ENCODE results near the gene ZFP90.

ZFP90 gene

GRCh38 chr16:68528686-68529379, 10.3 kb upstream of the ZFP90 start:
- TF ChIP-seq, protein P1, sequence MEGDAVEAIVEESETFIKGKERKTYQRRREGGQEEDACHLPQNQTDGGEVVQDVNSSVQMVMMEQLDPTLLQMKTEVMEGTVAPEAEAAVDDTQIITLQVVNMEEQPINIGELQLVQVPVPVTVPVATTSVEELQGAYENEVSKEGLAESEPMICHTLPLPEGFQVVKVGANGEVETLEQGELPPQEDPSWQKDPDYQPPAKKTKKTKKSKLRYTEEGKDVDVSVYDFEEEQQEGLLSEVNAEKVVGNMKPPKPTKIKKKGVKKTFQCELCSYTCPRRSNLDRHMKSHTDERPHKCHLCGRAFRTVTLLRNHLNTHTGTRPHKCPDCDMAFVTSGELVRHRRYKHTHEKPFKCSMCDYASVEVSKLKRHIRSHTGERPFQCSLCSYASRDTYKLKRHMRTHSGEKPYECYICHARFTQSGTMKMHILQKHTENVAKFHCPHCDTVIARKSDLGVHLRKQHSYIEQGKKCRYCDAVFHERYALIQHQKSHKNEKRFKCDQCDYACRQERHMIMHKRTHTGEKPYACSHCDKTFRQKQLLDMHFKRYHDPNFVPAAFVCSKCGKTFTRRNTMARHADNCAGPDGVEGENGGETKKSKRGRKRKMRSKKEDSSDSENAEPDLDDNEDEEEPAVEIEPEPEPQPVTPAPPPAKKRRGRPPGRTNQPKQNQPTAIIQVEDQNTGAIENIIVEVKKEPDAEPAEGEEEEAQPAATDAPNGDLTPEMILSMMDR (IDR thresholded peaks at IDR 0.05; ENCODE audit: low read depth, low read length) = no peak; the same call in 1 of the 2 replicates
- H3K4me3 ChIP-seq (ENCODE audit: low read depth, low read length) = peak overlapping the region; percentile 5; the same call in 1 of the 2 replicates

DNA sequence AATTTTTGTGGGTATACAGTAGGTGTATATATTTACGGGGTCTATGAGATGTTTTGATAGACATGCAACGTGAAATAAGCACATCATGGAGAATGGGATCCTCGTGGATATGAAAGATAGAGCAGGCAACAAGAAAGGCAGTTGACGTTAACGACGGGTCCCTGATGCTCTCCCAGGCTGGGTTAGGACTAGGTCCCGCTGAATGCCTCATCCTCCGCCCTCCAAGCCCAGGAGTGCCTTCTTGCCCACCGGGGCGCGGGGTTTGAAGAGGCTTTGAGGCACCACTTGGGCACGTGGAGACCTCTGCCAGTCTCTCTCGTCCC, 9.5 kb upstream of the ZFP90 start:
- TF ChIP-seq, protein P1 (IDR thresholded peaks at IDR 0.05; ENCODE audit: low read depth, low read length) = no peak
- H3K4me3 ChIP-seq (ENCODE audit: low read depth, low read length) = peak overlapping the region; percentile 79

DNA sequence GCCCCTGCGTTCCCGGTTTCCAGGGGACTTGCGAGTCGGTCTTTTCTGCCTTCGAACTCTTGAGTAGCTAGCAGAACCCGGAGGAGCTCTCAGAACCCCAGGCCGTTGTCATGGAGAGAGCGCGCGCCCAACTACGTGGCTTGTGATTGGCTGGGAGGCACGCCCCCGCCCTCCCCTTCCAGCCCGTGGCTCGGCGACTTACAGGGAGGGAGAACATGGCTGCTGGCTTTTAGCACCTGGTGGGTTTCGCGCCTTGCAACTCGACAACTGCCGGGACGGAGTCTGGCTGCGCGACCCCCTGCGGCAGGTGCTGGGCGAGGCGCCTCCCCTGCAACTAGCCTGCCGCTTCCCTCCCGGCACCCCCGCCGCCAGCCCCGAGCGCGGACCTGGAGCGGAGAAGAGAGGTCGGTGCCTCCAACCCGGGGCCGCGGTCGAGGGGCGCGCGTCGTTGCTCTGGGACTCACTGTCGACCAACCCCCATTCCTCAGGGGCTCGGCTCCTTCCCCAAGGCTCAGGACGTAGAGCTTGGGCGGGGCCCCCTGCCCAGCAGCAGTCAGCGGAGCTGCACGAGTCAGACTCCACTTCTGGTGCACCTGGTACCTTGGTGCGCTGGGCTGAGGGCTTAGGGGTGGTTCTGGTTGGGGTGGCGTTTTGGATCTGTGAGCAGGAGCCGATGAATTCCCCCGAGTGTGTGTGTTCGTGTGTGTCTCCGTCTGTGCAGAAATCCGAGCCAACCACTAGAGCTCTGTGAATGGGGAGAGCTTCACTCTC, 9.0 kb upstream of the ZFP90 start:
- peak overlapping the region; percentile 79 for H3K4me3 ChIP-seq (ENCODE audit: low read depth, low read length)
- TF ChIP-seq, protein P1 (IDR thresholded peaks at IDR 0.05; ENCODE audit: low read depth, low read length) = no peak

DNA sequence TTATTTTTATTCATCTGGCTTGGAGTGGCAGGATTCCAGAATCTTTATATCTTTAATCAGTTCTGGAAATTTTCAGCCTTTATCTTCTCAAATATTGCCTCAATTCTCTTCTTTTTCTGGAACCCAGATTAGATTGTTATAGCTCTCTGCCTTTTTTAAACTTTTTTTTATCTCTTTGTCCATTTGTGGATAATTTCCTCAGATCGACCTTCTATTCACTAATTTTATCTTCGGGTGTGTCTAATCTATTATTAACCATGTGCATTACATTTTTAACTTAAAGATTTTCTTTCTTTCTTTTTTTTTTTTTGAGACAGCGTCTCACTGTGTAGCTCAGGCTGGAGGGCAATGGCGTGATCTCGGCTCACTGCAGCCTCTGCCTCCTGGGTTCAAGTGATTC, 5.2 kb upstream of the ZFP90 start:
- TF ChIP-seq, protein P1 (IDR thresholded peaks at IDR 0.05; ENCODE audit: low read depth, low read length) = no peak
- no peak overlapping the region for H3K4me3 ChIP-seq (ENCODE audit: low read depth, low read length)

DNA sequence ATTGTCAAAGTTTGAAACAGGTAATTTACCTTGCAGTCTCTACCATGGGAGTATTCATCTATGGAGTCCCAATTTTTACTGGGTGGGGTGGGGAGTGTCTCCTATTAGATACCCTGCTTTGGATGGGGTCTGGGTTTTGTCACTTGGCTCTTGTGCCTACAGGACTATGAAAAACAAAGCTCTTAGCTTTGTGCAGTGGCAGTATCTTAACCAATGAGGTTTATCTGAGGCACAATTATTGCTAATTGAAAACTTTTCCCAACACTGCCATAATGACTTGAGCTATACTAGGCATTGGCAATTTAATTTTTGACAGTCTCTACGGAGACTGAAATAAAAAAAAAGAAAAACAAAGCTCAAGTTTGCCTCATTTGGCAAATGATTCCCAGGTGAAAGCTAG, 3.8 kb upstream of the ZFP90 start:
- H3K4me3 ChIP-seq (ENCODE audit: low read depth, low read length) = no peak overlapping the region
- TF ChIP-seq, protein P1 (IDR thresholded peaks at IDR 0.05; ENCODE audit: low read depth, low read length) = no peak

DNA sequence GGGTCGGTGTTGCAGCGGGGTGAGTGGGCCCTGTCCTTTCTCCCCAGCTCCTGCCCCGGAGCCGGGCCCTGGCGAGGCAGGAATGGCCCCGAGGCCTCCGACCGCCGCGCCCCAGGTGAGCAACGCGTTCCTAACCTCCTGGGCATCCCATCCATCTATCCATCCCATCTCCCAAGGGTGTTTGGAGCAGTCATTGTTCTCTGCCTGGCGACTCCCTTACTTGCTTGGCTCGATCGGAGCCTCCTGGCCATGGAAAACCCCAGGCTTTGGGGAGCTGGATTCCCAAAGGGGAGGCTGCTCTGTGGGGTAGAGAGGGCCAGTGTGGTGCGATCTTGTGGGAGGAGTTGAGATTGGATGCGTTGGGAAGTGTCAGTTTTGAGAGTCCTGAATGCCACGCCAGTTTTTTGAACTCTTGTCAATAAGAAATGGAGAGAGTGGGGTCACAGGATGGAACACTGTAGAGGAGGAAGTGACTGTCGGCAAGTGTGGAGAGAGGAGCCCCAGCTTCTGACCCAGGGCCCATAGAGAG, 684 bp downstream of the ZFP90 start:
- H3K4me3 ChIP-seq (ENCODE audit: low read depth, low read length) = peak overlapping the region; percentile 82
- TF ChIP-seq, protein P1 (IDR thresholded peaks at IDR 0.05; ENCODE audit: low read depth, low read length) = no peak

DNA sequence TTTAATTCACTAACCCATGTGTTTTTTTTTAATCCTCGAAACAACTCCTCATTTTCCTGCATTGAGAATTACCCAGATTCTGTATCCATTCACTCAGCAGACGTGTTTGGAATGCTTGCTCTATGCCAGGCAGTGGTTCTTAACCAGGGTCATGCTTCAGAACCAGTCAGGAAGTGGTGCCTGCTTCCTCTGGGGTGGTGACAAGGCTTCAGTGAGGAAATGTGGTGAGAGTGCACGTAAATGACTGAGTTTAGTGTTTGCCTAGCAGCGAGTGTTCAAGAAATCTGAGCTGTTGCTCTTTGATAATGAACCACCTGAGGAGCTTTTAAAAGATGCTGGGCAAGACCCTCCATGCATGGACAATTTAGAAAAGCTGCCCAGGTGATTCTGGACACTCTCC, 9.9 kb downstream of the ZFP90 start:
- TF ChIP-seq, protein P1 (IDR thresholded peaks at IDR 0.05; ENCODE audit: low read depth, low read length) = no peak
- H3K4me3 ChIP-seq (ENCODE audit: low read depth, low read length) = no peak overlapping the region

Measured in WI38 (cell line).